Activated CD4-positive, alpha-beta T cell treated with anti-CD3 and anti-CD28 coated beads for 4 hours (primary cell): ENCODE results near the gene CST7.
"Not testable (repeated sequence)": the region's sequence is repeated elsewhere in the genome, so short reads cannot be mapped to it uniquely, and the experiment has no call there.

Source experiments
- DNase-seq, 2 donors: peaks; one replicate each; pipeline ENCODE4 v3.0.0-alpha.2; 2020

The CST7 gene

GRCh38 chr20:24987873-24988835 is 39.1 kb downstream of the CST7 start:
- no peak for DNase-seq

- no peak for DNase-seq
Observed at GRCh38 chr20:24989162-24989561, 40.1 kb downstream of the CST7 start.

GRCh38 chr20:24990810-24991252 is 41.8 kb downstream of the CST7 start:
- no peak for DNase-seq

GRCh38 chr20:24991897-24992486 is 42.9 kb downstream of the CST7 start:
- no peak for DNase-seq

GRCh38 chr20:24992487-24993205 is 43.6 kb downstream of the CST7 start, which contains the start of gene APMAP:
Gene APMAP (minus strand): TSS chr20:24992751. CDS start chr20:24992688, 63 bp downstream.
- peak; percentile 96 to 97 for DNase-seq

- no peak for DNase-seq
Observed at GRCh38 chr20:24993337-24994185, 44.5 kb downstream of the CST7 start.

- no peak for DNase-seq
Observed at GRCh38 chr20:24994186-24994465, 45.1 kb downstream of the CST7 start.

GRCh38 chr20:24994470-24995368 is 45.6 kb downstream of the CST7 start:
- peak; percentile 78 to 87 for DNase-seq

GRCh38 chr20:24995741-24996448 is 46.8 kb downstream of the CST7 start:
- DNase-seq, result no peak

GRCh38 chr20:24996449-24997377 is 47.6 kb downstream of the CST7 start:
- no peak for DNase-seq

GRCh38 chr20:24998121-24998520 is 49.1 kb downstream of the CST7 start:
- DNase-seq, result no peak

GRCh38 chr20:24998631-24999445 is 49.8 kb downstream of the CST7 start:
- DNase-seq, result no peak

GRCh38 chr20:24999568-24999967 is 50.5 kb downstream of the CST7 start:
- no peak for DNase-seq

GRCh38 chr20:25000268-25000801 is 51.3 kb downstream of the CST7 start:
- peak in 1 of 2 donors; percentile 25 for DNase-seq

GRCh38 chr20:25001323-25001722 is 52.3 kb downstream of the CST7 start:
- DNase-seq, result not testable (repeated sequence)

- DNase-seq, result no peak
Observed at GRCh38 chr20:25003002-25003401, 53.9 kb downstream of the CST7 start.

GRCh38 chr20:25005220-25005619 is 56.2 kb downstream of the CST7 start:
- no peak for DNase-seq

GRCh38 chr20:25005661-25006060 is 56.6 kb downstream of the CST7 start:
- DNase-seq, result no peak
